Transverse colon (tissue), 3 donors: ENCODE results near the gene IFNL2.

Source experiments
- CTCF ChIP-seq, 5 experiments: fragments of 200-600 bp in 3 of 5; fragments of 450-650 bp in 2 of 5; sonication (generic) in 3 of 5; IDR thresholded peaks; 1 replicate in 2 of 5; 2 replicates in 3 of 5; pipeline ENCODE4 v1.5.1; 2016 to 2017; ENCODE audit warnings: antibody characterized with exemption in 5 of 5, inconsistent platforms in 3 of 5, mild to moderate bottlenecking in 2 of 5, moderate library complexity in 1 of 5
- POLR2A ChIP-seq: fragments of 450-650 bp; IDR thresholded peaks from one replicate; pipeline ENCODE4 v1.6.1; 2016; ENCODE audit warnings: antibody characterized with exemption, mild to moderate bottlenecking, moderate library complexity

- TF ChIP-seq POLR2A (no peak), CTCF (IDR thresholded peaks at IDR 0.05) (no peak)
Observed at GRCh38 chr19:39318690-39319089, 50.5 kb downstream of the IFNL2 start.
